ENCODE data around the gene CLTC. TPM values are rescaled to one million over a fixed set of nuclear protein-coding genes. Genes with fewer than 3 reads are reported as not detected.

CLTC gene
- total and polyA plus RNA-seq, 10 of the 15 experiments (the other 5 are each of a cell fraction or from before 2014, with no cell fraction given), result 77.5 to 188 (median 129) TPM

GRCh38 chr17:59684967-59685366 is 65.3 kb downstream of the CLTC start (continued):
- no peak for TF ChIP-seq SIN3A (IDR thresholded peaks at IDR 0.05; ENCODE audit: low read depth, low read length)
- no peak for TF ChIP-seq IKZF2 (IDR thresholded peaks at IDR 0.05)
- TF ChIP-seq NR2C1 (IDR thresholded peaks at IDR 0.05), result no peak
- no peak for TF ChIP-seq ZZZ3 (IDR thresholded peaks at IDR 0.05; ENCODE audit: control insufficient read depth, insufficient read length, low read depth)

DNA sequence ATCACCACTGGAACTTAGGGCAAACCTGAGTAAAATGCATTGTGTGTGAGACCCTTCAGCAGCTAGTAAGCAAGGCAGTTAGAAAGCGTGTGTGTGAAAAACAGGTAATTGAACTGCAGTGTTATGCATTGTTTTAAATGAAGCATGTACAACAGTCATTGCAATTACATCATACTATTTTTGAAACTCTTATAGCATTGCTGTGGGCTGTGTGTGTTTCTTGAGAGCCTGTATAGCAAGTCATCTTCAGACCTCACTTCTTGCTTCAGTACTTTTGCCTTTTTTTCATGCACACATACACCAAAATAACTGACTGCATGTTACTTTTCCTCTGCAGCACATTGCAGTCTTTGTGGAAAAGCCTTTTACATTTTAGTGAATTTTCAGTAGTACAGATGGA is 68.3 kb downstream of the CLTC start:
- Histone ChIP-seq H3K4me2 (ENCODE audit: control insufficient read depth, insufficient read depth) (no peak overlapping the region), H4K20me1 (ENCODE audit: control insufficient read depth, insufficient read depth) (no peaks in the 10 kb centered on the region), H3K4me1 (ENCODE audit: control insufficient read depth, insufficient read depth, low read length) (no peaks in the 10 kb centered on the region), H3K27me3 (replicated peaks in 1 of 2; ENCODE audit: control insufficient read depth in 2 of 2, insufficient read depth in 2 of 2, low read length in 1 of 2) (no peaks in the 10 kb centered on the region), H3K9ac (ENCODE audit: control insufficient read depth, insufficient read depth, low read length) (no peak overlapping the region), H3K9me3 (replicated peaks; ENCODE audit: control insufficient read depth, insufficient read depth, low read length) (no peaks in the 10 kb centered on the region), H2AFZ (ENCODE audit: control insufficient read depth, low read depth, low read length) (no peak overlapping the region), H3K79me2 (ENCODE audit: control insufficient read depth, insufficient read depth, low read length) (no peaks in the 10 kb centered on the region), H3K4me3 (no peak overlapping the region), H3K27ac (ENCODE audit: control insufficient read depth, insufficient read depth) (no peak overlapping the region), H3K36me3 (ENCODE audit: control insufficient read depth in 2 of 2, insufficient read depth in 2 of 2, low read length in 1 of 2) (peaks cover 4 to 39% of the 10 kb centered on the region in 2 experiments)
- BruUV-seq (replicated peaks), result no TSS peak
- SMC1A ChIA-PET (ENCODE audit: uncharacterized antibody, unreplicated experiment), result interaction anchor here (1.0 to 4.6 kb wide), 4 partner anchors 11 to 26 kb away, joined by 3 to 36 read pairs (median 4); no protein-coding TSS in a partner anchor
- DNase-seq (ENCODE audit: low read depth, low spot score) (no peak), ATAC-seq (0 out of 3 replicates have a peak, but pooled peaks have one; percentile 22), FAIRE-seq (no peak)
- intact Hi-C loops (cut with micrococcal nuclease; ENCODE audit: unreplicated experiment) (no loop called here), in situ Hi-C loops (cut with MboI) (no loop called here)
- CTCF ChIA-PET, result interaction anchor here (0.7 to 2.3 kb wide), 4 partner anchors 17 to 171 kb away, joined by 3 to 11 read pairs (median 5); no protein-coding TSS in a partner anchor
- 100% methylated on average over 1 of the region's 1 CpG for WGBS (ENCODE audit: insufficient coverage, insufficient replicate concordance, low lambda C conversion rate, missing lambda C conversion rate)
- POLR2A ChIA-PET, result no interaction called here
- RAD21 ChIA-PET (ENCODE audit: unreplicated experiment), result no interaction called here
- TF ChIP-seq TARDBP (IDR thresholded peaks at IDR 0.05; ENCODE audit: borderline replicate concordance), result no peak
- no peak for TF ChIP-seq PAX8 (IDR thresholded peaks at IDR 0.05)
- TF ChIP-seq STAT3 (IDR thresholded peaks at IDR 0.05; ENCODE audit: low read depth, low read length), result no peak
- no peak for TF ChIP-seq MAX (IDR thresholded peaks at IDR 0.05; ENCODE audit: low read depth, low read length)
- no peak for TF ChIP-seq RAD51 (IDR thresholded peaks at IDR 0.05)
- TF ChIP-seq ZBED1 (IDR thresholded peaks at IDR 0.05; ENCODE audit: borderline replicate concordance), result no peak
- TF ChIP-seq HCFC1 (IDR thresholded peaks at IDR 0.05; ENCODE audit: low read length), result no peak
- TF ChIP-seq, protein P1, sequence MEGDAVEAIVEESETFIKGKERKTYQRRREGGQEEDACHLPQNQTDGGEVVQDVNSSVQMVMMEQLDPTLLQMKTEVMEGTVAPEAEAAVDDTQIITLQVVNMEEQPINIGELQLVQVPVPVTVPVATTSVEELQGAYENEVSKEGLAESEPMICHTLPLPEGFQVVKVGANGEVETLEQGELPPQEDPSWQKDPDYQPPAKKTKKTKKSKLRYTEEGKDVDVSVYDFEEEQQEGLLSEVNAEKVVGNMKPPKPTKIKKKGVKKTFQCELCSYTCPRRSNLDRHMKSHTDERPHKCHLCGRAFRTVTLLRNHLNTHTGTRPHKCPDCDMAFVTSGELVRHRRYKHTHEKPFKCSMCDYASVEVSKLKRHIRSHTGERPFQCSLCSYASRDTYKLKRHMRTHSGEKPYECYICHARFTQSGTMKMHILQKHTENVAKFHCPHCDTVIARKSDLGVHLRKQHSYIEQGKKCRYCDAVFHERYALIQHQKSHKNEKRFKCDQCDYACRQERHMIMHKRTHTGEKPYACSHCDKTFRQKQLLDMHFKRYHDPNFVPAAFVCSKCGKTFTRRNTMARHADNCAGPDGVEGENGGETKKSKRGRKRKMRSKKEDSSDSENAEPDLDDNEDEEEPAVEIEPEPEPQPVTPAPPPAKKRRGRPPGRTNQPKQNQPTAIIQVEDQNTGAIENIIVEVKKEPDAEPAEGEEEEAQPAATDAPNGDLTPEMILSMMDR (IDR thresholded peaks at IDR 0.05 in 2 of 3, conservative IDR thresholded peaks at IDR 0.05 in 1 of 3; ENCODE audit: control insufficient read depth in 2 of 3, extremely low read depth in 1 of 3, insufficient read depth in 1 of 3, low read depth in 3 of 3, low read length in 3 of 3), result no peak
- no peak for TF ChIP-seq TAF1 (IDR thresholded peaks at IDR 0.05; ENCODE audit: borderline replicate concordance, low read depth, low read length)
- no peak for TF ChIP-seq MYC (IDR thresholded peaks at IDR 0.05; ENCODE audit: insufficient read depth, insufficient read length, insufficient replicate concordance, low read length, severe bottlenecking)
- TF ChIP-seq NFXL1 (IDR thresholded peaks at IDR 0.05; ENCODE audit: borderline replicate concordance), result no peak
- TF ChIP-seq CREM (IDR thresholded peaks at IDR 0.05; ENCODE audit: low read depth), result no peak
- no peak for TF ChIP-seq SRF (IDR thresholded peaks at IDR 0.05; ENCODE audit: low read depth in 2 of 2, low read length in 2 of 2)
- TF ChIP-seq, protein P2, sequence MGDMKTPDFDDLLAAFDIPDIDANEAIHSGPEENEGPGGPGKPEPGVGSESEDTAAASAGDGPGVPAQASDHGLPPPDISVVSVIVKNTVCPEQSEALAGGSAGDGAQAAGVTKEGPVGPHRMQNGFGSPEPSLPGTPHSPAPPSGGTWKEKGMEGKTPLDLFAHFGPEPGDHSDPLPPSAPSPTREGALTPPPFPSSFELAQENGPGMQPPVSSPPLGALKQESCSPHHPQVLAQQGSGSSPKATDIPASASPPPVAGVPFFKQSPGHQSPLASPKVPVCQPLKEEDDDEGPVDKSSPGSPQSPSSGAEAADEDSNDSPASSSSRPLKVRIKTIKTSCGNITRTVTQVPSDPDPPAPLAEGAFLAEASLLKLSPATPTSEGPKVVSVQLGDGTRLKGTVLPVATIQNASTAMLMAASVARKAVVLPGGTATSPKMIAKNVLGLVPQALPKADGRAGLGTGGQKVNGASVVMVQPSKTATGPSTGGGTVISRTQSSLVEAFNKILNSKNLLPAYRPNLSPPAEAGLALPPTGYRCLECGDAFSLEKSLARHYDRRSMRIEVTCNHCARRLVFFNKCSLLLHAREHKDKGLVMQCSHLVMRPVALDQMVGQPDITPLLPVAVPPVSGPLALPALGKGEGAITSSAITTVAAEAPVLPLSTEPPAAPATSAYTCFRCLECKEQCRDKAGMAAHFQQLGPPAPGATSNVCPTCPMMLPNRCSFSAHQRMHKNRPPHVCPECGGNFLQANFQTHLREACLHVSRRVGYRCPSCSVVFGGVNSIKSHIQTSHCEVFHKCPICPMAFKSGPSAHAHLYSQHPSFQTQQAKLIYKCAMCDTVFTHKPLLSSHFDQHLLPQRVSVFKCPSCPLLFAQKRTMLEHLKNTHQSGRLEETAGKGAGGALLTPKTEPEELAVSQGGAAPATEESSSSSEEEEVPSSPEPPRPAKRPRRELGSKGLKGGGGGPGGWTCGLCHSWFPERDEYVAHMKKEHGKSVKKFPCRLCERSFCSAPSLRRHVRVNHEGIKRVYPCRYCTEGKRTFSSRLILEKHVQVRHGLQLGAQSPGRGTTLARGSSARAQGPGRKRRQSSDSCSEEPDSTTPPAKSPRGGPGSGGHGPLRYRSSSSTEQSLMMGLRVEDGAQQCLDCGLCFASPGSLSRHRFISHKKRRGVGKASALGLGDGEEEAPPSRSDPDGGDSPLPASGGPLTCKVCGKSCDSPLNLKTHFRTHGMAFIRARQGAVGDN (IDR thresholded peaks at IDR 0.05), result no peak
- TF ChIP-seq SMARCA5 (IDR thresholded peaks at IDR 0.05), result no peak
- TF ChIP-seq IKZF1 (conservative IDR thresholded peaks at IDR 0.05), result no peak
